ENCODE results near the gene TMED8.

- no peak for TF ChIP-seq EZH2 (IDR thresholded peaks at IDR 0.05; ENCODE audit: borderline replicate concordance, low read depth, low read length, poor library complexity, severe bottlenecking)
- TF ChIP-seq, protein P1, sequence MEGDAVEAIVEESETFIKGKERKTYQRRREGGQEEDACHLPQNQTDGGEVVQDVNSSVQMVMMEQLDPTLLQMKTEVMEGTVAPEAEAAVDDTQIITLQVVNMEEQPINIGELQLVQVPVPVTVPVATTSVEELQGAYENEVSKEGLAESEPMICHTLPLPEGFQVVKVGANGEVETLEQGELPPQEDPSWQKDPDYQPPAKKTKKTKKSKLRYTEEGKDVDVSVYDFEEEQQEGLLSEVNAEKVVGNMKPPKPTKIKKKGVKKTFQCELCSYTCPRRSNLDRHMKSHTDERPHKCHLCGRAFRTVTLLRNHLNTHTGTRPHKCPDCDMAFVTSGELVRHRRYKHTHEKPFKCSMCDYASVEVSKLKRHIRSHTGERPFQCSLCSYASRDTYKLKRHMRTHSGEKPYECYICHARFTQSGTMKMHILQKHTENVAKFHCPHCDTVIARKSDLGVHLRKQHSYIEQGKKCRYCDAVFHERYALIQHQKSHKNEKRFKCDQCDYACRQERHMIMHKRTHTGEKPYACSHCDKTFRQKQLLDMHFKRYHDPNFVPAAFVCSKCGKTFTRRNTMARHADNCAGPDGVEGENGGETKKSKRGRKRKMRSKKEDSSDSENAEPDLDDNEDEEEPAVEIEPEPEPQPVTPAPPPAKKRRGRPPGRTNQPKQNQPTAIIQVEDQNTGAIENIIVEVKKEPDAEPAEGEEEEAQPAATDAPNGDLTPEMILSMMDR (conservative IDR thresholded peaks at IDR 0.05; ENCODE audit: low read depth, low read length): no peak
Observed at GRCh38 chr14:77353469-77354141, 23.3 kb downstream of the TMED8 start.
